Measurements from ENCODE around the gene PCSK1.

- TF ChIP-seq POLR2A (IDR thresholded peaks at IDR 0.05; ENCODE audit: low read length) (no peak), GATA1 (IDR thresholded peaks at IDR 0.05; ENCODE audit: low read depth, low read length) (no peak)
These were observed 22.7 kb upstream of the PCSK1 start for GRCh38 chr5:96455789-96456188.

Measured in erythroblast (primary cell).